ENCODE results near the gene ANKMY1. TPM values are rescaled to one million over a fixed set of nuclear protein-coding genes. Genes with fewer than 3 reads are reported as not detected.

ANKMY1 gene
- total and polyA plus RNA-seq, 2 of the 13 experiments (the other 11 are each of a cell fraction or from before 2014, with no cell fraction given) = 11.7 to 18.8 TPM

- no peaks in the 10 kb centered on the region for H4K20me1 ChIP-seq (ENCODE audit: insufficient read depth, low read length)
- no peaks in the 10 kb centered on the region for H3K9me3 ChIP-seq (ENCODE audit: low read length)
- BruUV-seq (replicated peaks) = no TSS peak
- POLR2A ChIA-PET = interaction anchor here (1.5 to 2.7 kb wide), 4 partner anchors 9 to 31 kb away, joined by 6 to 22 read pairs (median 9); partner anchors contain the start of gene CAPN10
- ATAC-seq (no peak), FAIRE-seq (no peak), DNase-seq (ENCODE audit: low spot score) (no peak)
- peak overlapping the region; percentile 94 for H3K27ac ChIP-seq (ENCODE audit: extremely low read length, insufficient read depth, low read length)
- no peak overlapping the region for H2AFZ ChIP-seq (ENCODE audit: low read length)
- peak overlapping the region in 1 of 3 experiments; percentile 43; a peak in 1 of 6 replicates for H3K4me3 ChIP-seq (replicated peaks in 1 of 3; ENCODE audit: insufficient read depth in 1 of 3, low read depth in 2 of 3, low read length in 3 of 3)
- peak overlapping the region; percentile 66 for H3K9ac ChIP-seq (ENCODE audit: insufficient read depth, low read depth, low read length)
- peaks cover 6 to 14% of the 10 kb centered on the region in 2 experiments; a peak in 4 of 5 replicates for H3K36me3 ChIP-seq (replicated peaks in 1 of 2; ENCODE audit: control insufficient read depth in 1 of 2, insufficient read depth in 2 of 2, low read length in 2 of 2)
- peaks cover 5% of the 10 kb centered on the region for H3K79me2 ChIP-seq (ENCODE audit: insufficient read depth, low read length)
- 59% methylated on average over 10 of the region's 10 CpGs for WGBS (ENCODE audit: low lambda C conversion rate)
- peaks cover 44% of the 10 kb centered on the region for H3K4me1 ChIP-seq (ENCODE audit: insufficient read depth, low read length)
- H3K27me3 ChIP-seq (ENCODE audit: control insufficient read depth in 1 of 2, insufficient read depth in 2 of 2, low read length in 2 of 2) = no peaks in the 10 kb centered on the region
- intact Hi-C loops (cut with micrococcal nuclease; ENCODE audit: unreplicated experiment) = no loop called here
- CTCF ChIA-PET (ENCODE audit: low intra/inter-chr PET ratio, low total read pairs) = no interaction called here
- in situ Hi-C loops (cut with HindIII; ENCODE audit: extremely low pct_ligation_motif_present, low pct_unique_long_range_greater_than_20kb) = no loop called here
- H3K4me2 ChIP-seq (ENCODE audit: low read depth, low read length) = peak overlapping the region; percentile 62
- TF ChIP-seq ZNF121 (CRISPR knock-in tag; IDR thresholded peaks at IDR 0.05) = no peak
- TF ChIP-seq HOXA7 (CRISPR knock-in tag; IDR thresholded peaks at IDR 0.05) = no peak
- no peak for TF ChIP-seq ZNF451 (CRISPR knock-in tag; IDR thresholded peaks at IDR 0.05)
- TF ChIP-seq ZNF710 (CRISPR knock-in tag; IDR thresholded peaks at IDR 0.05; ENCODE audit: borderline replicate concordance) = 0 out of 2 replicates have a peak, but pooled peaks have one; percentile 12
- no peak for TF ChIP-seq DNMT3B (CRISPR knock-in tag; conservative IDR thresholded peaks at IDR 0.05)
- no peak for TF ChIP-seq JARID2 (CRISPR knock-in tag; IDR thresholded peaks at IDR 0.05; ENCODE audit: insufficient replicate concordance)
- TF ChIP-seq, protein P1, sequence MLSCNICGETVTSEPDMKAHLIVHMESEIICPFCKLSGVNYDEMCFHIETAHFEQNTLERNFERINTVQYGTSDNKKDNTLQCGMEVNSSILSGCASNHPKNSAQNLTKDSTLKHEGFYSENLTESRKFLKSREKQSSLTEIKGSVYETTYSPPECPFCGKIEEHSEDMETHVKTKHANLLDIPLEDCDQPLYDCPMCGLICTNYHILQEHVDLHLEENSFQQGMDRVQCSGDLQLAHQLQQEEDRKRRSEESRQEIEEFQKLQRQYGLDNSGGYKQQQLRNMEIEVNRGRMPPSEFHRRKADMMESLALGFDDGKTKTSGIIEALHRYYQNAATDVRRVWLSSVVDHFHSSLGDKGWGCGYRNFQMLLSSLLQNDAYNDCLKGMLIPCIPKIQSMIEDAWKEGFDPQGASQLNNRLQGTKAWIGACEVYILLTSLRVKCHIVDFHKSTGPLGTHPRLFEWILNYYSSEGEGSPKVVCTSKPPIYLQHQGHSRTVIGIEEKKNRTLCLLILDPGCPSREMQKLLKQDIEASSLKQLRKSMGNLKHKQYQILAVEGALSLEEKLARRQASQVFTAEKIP (CRISPR knock-in tag; IDR thresholded peaks at IDR 0.05; ENCODE audit: borderline replicate concordance) = no peak
- no peak for TF ChIP-seq MIER2 (CRISPR knock-in tag; IDR thresholded peaks at IDR 0.05)
- no peak for TF ChIP-seq HHEX (CRISPR knock-in tag; IDR thresholded peaks at IDR 0.05)
- peak; percentile 70 for TF ChIP-seq ZNF709 (CRISPR knock-in tag; IDR thresholded peaks at IDR 0.05)
- TF ChIP-seq JUND (CRISPR knock-in tag; IDR thresholded peaks at IDR 0.05) = no peak
- TF ChIP-seq, protein P2, sequence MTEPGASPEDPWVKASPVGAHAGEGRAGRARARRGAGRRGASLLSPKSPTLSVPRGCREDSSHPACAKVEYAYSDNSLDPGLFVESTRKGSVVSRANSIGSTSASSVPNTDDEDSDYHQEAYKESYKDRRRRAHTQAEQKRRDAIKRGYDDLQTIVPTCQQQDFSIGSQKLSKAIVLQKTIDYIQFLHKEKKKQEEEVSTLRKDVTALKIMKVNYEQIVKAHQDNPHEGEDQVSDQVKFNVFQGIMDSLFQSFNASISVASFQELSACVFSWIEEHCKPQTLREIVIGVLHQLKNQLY (CRISPR knock-in tag; IDR thresholded peaks at IDR 0.05) = no peak
- no peak for TF ChIP-seq ZNF564 (CRISPR knock-in tag; IDR thresholded peaks at IDR 0.05)
- no peak for TF ChIP-seq ZNF772 (CRISPR knock-in tag; IDR thresholded peaks at IDR 0.05)
- 0 out of 2 replicates have a peak, but pooled peaks have one; percentile 34 for TF ChIP-seq MTERF4 (CRISPR knock-in tag; IDR thresholded peaks at IDR 0.05)
- no peak for TF ChIP-seq ZNF713 (CRISPR knock-in tag; IDR thresholded peaks at IDR 0.05)
- TF ChIP-seq ZNF883 (CRISPR knock-in tag; IDR thresholded peaks at IDR 0.05; ENCODE audit: not compliant biosample characterization) = no peak
- TF ChIP-seq, protein P3, sequence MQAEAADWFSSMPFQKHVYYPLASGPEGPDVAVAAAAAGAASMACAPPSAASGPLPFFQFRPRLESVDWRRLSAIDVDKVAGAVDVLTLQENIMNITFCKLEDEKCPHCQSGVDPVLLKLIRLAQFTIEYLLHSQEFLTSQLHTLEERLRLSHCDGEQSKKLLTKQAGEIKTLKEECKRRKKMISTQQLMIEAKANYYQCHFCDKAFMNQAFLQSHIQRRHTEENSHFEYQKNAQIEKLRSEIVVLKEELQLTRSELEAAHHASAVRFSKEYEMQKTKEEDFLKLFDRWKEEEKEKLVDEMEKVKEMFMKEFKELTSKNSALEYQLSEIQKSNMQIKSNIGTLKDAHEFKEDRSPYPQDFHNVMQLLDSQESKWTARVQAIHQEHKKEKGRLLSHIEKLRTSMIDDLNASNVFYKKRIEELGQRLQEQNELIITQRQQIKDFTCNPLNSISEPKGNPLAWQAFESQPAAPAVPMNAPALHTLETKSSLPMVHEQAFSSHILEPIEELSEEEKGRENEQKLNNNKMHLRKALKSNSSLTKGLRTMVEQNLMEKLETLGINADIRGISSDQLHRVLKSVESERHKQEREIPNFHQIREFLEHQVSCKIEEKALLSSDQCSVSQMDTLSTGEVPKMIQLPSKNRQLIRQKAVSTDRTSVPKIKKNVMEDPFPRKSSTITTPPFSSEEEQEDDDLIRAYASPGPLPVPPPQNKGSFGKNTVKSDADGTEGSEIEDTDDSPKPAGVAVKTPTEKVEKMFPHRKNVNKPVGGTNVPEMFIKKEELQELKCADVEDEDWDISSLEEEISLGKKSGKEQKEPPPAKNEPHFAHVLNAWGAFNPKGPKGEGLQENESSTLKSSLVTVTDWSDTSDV (CRISPR knock-in tag; IDR thresholded peaks at IDR 0.05) = no peak
- no peak for TF ChIP-seq ZNF7 (CRISPR knock-in tag; IDR thresholded peaks at IDR 0.05)
These were observed 39.2 kb upstream of the ANKMY1 start for GRCh38 chr2:240597054-240597418.

All from HepG2 (cell line).